H9 (cell line): ENCODE data around the gene C2orf15. TPM values are rescaled to one million over a fixed set of nuclear protein-coding genes. Genes with fewer than 3 reads are reported as not detected.
A peak's percentile ranks its signal among the peaks of the same experiment; 100 is the strongest.
"Not testable (repeated sequence)": the region's sequence is repeated elsewhere in the genome, so short reads cannot be mapped to it uniquely, and the experiment has no call there.

ENCODE experiments used
- DNase-seq: peaks from one replicate; pipeline ENCODE4 v3.0.0-alpha.2; 2017
- H2AFZ ChIP-seq: one replicate; pipeline ENCODE4 v1.6.1; 2013; ENCODE audit warnings: mild to moderate bottlenecking, low read length, control low read depth, moderate library complexity
- H2AK5ac ChIP-seq: 2 replicates; pipeline ENCODE4 v1.6.1; 2013; ENCODE audit warnings: low read length, control low read depth, mixed read lengths; ENCODE audit not compliant: insufficient read length
- H2BK120ac ChIP-seq: one replicate; pipeline ENCODE4 v1.6.1; 2013; ENCODE audit warnings: low read depth, mild to moderate bottlenecking, low read length, control low read depth, inconsistent platforms; ENCODE audit not compliant: poor library complexity, severe bottlenecking
- H2BK12ac ChIP-seq: 2 replicates; pipeline ENCODE4 v1.6.1; 2013; ENCODE audit warnings: low read length, control low read depth, mixed read lengths, low read depth; ENCODE audit not compliant: insufficient read length
- H2BK15ac ChIP-seq: 2 replicates; pipeline ENCODE4 v1.6.1; 2013; ENCODE audit warnings: low read depth, low read length, control low read depth
- H2BK20ac ChIP-seq: one replicate; pipeline ENCODE4 v1.6.1; 2013; ENCODE audit warnings: low read depth, mild to moderate bottlenecking, low read length, control low read depth, inconsistent platforms; ENCODE audit not compliant: poor library complexity, severe bottlenecking
- H2BK5ac ChIP-seq: 2 replicates; pipeline ENCODE4 v1.6.1; 2013; ENCODE audit warnings: low read length, control low read depth, mixed read lengths; ENCODE audit not compliant: insufficient read length
- H3K14ac ChIP-seq: 2 replicates; pipeline ENCODE4 v1.6.1; 2013; ENCODE audit warnings: low read length, control low read depth; ENCODE audit not compliant: insufficient read depth
- H3K18ac ChIP-seq: 2 replicates; pipeline ENCODE4 v1.6.1; 2013; ENCODE audit warnings: low read depth, mild to moderate bottlenecking, mixed read lengths, low read length, control low read depth; ENCODE audit not compliant: insufficient read length
- H3K23ac ChIP-seq: 2 replicates; pipeline ENCODE4 v1.6.1; 2013; ENCODE audit warnings: low read length, control low read depth, mixed read lengths, low read depth; ENCODE audit not compliant: insufficient read length
- H3K23me2 ChIP-seq: 2 replicates; pipeline ENCODE4 v1.6.1; 2013; ENCODE audit warnings: low read depth, mild to moderate bottlenecking, mixed read lengths, low read length, control low read depth; ENCODE audit not compliant: insufficient read length, poor library complexity, severe bottlenecking
- H3K27ac ChIP-seq: 2 replicates; pipeline ENCODE4 v1.5.1; 2013; ENCODE audit warnings: low read length, control low read depth, mixed read lengths, low read depth; ENCODE audit not compliant: insufficient read length
- H3K27me3 ChIP-seq: 2 replicates; pipeline ENCODE4 v1.6.1; 2013; ENCODE audit warnings: low read length, control low read depth, inconsistent platforms; ENCODE audit not compliant: insufficient read depth
- H3K4ac ChIP-seq: 2 replicates; pipeline ENCODE4 v1.6.1; 2013; ENCODE audit warnings: low read depth, mild to moderate bottlenecking, control low read depth, inconsistent platforms, low read length, moderate library complexity
- H3K4me1 ChIP-seq: 2 replicates; pipeline ENCODE4 v1.6.1; 2013; ENCODE audit warnings: low read length, control low read depth, inconsistent platforms; ENCODE audit not compliant: insufficient read depth
- H3K4me2 ChIP-seq: 2 replicates; pipeline ENCODE4 v1.6.1; 2013; ENCODE audit warnings: low read length, control low read depth, mixed read lengths; ENCODE audit not compliant: insufficient read length, insufficient read depth
- H3K56ac ChIP-seq: 2 replicates; pipeline ENCODE4 v1.6.1; 2013; ENCODE audit warnings: low read depth, mild to moderate bottlenecking, mixed read lengths, low read length, control low read depth; ENCODE audit not compliant: insufficient read length
- H3K79me1 ChIP-seq: 2 replicates; pipeline ENCODE4 v1.6.1; 2013; ENCODE audit warnings: low read depth, mild to moderate bottlenecking, moderate library complexity, low read length, control low read depth, inconsistent platforms; ENCODE audit not compliant: insufficient read depth, poor library complexity, severe bottlenecking
- H3K79me2 ChIP-seq: 2 replicates; pipeline ENCODE4 v1.6.1; 2013; ENCODE audit warnings: low read length, control low read depth, inconsistent platforms; ENCODE audit not compliant: insufficient read depth
- H3K9ac ChIP-seq: 2 replicates; pipeline ENCODE4 v1.6.1; 2013; ENCODE audit warnings: low read length, control low read depth, mixed read lengths; ENCODE audit not compliant: insufficient read length; ENCODE audit errors: extremely low read depth
- H3K9me3 ChIP-seq: one replicate; pipeline ENCODE4 v1.6.1; 2013; ENCODE audit warnings: low read depth, low read length, inconsistent platforms; ENCODE audit not compliant: control insufficient read depth
- H3T11ph ChIP-seq: one replicate; pipeline ENCODE4 v1.6.1; 2013; ENCODE audit warnings: mild to moderate bottlenecking, low read length, control low read depth, inconsistent platforms
- H4K20me1 ChIP-seq: one replicate; pipeline ENCODE4 v1.6.1; 2013; ENCODE audit not compliant: control insufficient read depth, insufficient read length, insufficient read depth
- H4K5ac ChIP-seq: 2 replicates; pipeline ENCODE4 v1.6.1; 2013; ENCODE audit warnings: low read depth, mild to moderate bottlenecking, mixed read lengths, low read length, control low read depth; ENCODE audit not compliant: insufficient read length
- H4K8ac ChIP-seq: replicated peaks from 2 replicates; pipeline ENCODE4 v1.6.1; 2013; ENCODE audit warnings: low read length, control low read depth, mixed read lengths, low read depth; ENCODE audit not compliant: insufficient read length
- H4K91ac ChIP-seq: 2 replicates; pipeline ENCODE4 v1.6.1; 2013; ENCODE audit warnings: low read depth, mild to moderate bottlenecking, moderate library complexity, mixed read lengths, low read length, control low read depth; ENCODE audit not compliant: insufficient read length
- H3K27ac Mint-ChIP-seq, 3 experiments: 2 replicates in 2 of 3; 3 replicates in 1 of 3; pipeline ENCODE4 v1.8.0; 2020 to 2021; ENCODE audit warnings: mixed read lengths in 3 of 3, mild to moderate bottlenecking in 1 of 3, moderate library complexity in 1 of 3
- H3K27me3 Mint-ChIP-seq: 2 replicates; pipeline ENCODE4 v1.8.0; 2021; ENCODE audit warnings: low read depth, mild to moderate bottlenecking, moderate library complexity, mixed read lengths
- H3K36me3 Mint-ChIP-seq, 3 experiments: 2 replicates in 2 of 3; 3 replicates in 1 of 3; pipeline ENCODE4 v1.8.0; 2020 to 2021; ENCODE audit warnings: low read depth in 3 of 3, mixed read lengths in 3 of 3; ENCODE audit not compliant: insufficient read depth in 1 of 3
- H3K4me1 Mint-ChIP-seq, 2 experiments: 2 replicates each; pipeline ENCODE4 v1.8.0; 2020; ENCODE audit warnings: mixed read lengths in 2 of 2
- H3K4me3 Mint-ChIP-seq, 2 experiments: 2 replicates in 1 of 2; 3 replicates in 1 of 2; pipeline ENCODE4 v1.8.0; 2020 to 2021; ENCODE audit warnings: mild to moderate bottlenecking in 2 of 2, mixed read lengths in 2 of 2, moderate library complexity in 1 of 2
- H3K9me3 Mint-ChIP-seq, 2 experiments: 2 replicates in 1 of 2; 3 replicates in 1 of 2; pipeline ENCODE4 v1.8.0; 2020; ENCODE audit warnings: mild to moderate bottlenecking in 2 of 2, mixed read lengths in 2 of 2, moderate library complexity in 1 of 2
- WGBS: extraction: QIAGEN DNeasy Blood & Tissue Kit; methylation state at CpG from one replicate; pipeline ENCODE4 v1.1.7; 2013; ENCODE audit warnings: missing lambda C conversion rate, low lambda C conversion rate, mixed read lengths; ENCODE audit not compliant: insufficient read length; ENCODE audit errors: extremely low coverage; 5-methylcytosine and 5-hydroxymethylcytosine counted together
- total RNA-seq: library from RNA; stranded (reverse); gene quantifications from 2 replicates; pipeline ENCODE4 v1.2.1, GENCODE V29; 2021
- TF ChIP-seq, protein P1 (sequence below): fragments of 200-600 bp; sonication (generic); conservative IDR thresholded peaks from 3 replicates; pipeline ENCODE4 v1.8.0; 2021; ENCODE audit warnings: antibody characterized with exemption, mild to moderate bottlenecking

Gene C2orf15
- total RNA-seq, 1 experiment from 2014 or later = 6.2 TPM

DNA sequence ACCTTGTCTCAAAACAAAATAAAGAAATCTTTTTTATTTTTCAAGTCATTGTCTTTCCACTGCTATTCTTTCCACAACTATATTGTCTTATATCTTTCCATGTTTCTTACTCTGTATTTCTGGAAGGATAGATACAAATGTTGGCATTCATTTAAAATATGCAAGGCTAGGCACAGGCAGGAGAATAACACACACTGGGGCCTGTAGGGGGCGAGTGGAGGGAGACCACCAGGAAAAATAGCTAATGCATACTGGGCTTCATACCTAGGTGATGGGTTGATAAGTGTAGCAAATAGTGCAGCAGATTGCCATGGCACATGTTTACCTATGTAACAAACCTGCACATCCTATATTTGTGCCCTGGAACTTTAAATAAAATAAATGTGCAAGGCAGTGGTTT is 49.0 kb downstream of the C2orf15 start:
- H2BK20ac ChIP-seq = no peak overlapping the region
- H4K20me1 ChIP-seq = no peaks in the 10 kb centered on the region
- no peak overlapping the region for H2BK15ac ChIP-seq
- peaks cover 42 to 63% (median 59%) of the 10 kb centered on the region in 3 experiments for H3K36me3 Mint-ChIP-seq
- no peaks in the 10 kb centered on the region for H3K4me1 ChIP-seq
- no peaks in the 10 kb centered on the region for H3K27me3 Mint-ChIP-seq
- no peak overlapping the region for H4K91ac ChIP-seq
- H2AFZ ChIP-seq = no peak overlapping the region
- H2BK5ac ChIP-seq = no peak overlapping the region
- no peak overlapping the region for H3K27ac ChIP-seq
- H3K56ac ChIP-seq = no peak overlapping the region
- no peak overlapping the region for H3T11ph ChIP-seq
- H3K23me2 ChIP-seq = no peaks in the 10 kb centered on the region
- DNase-seq = no peak
- no peak overlapping the region for H2BK12ac ChIP-seq
- no peak overlapping the region for H3K4me3 Mint-ChIP-seq
- no peaks in the 10 kb centered on the region for H3K4me1 Mint-ChIP-seq
- H3K27me3 ChIP-seq = no peaks in the 10 kb centered on the region
- H3K18ac ChIP-seq = no peak overlapping the region
- no peak overlapping the region for H2BK120ac ChIP-seq
- no peaks in the 10 kb centered on the region for H3K79me1 ChIP-seq
- TF ChIP-seq, protein P1, sequence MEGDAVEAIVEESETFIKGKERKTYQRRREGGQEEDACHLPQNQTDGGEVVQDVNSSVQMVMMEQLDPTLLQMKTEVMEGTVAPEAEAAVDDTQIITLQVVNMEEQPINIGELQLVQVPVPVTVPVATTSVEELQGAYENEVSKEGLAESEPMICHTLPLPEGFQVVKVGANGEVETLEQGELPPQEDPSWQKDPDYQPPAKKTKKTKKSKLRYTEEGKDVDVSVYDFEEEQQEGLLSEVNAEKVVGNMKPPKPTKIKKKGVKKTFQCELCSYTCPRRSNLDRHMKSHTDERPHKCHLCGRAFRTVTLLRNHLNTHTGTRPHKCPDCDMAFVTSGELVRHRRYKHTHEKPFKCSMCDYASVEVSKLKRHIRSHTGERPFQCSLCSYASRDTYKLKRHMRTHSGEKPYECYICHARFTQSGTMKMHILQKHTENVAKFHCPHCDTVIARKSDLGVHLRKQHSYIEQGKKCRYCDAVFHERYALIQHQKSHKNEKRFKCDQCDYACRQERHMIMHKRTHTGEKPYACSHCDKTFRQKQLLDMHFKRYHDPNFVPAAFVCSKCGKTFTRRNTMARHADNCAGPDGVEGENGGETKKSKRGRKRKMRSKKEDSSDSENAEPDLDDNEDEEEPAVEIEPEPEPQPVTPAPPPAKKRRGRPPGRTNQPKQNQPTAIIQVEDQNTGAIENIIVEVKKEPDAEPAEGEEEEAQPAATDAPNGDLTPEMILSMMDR = peak; percentile 48; the same call in 2 of the 3 replicates
- H3K9me3 Mint-ChIP-seq = peaks cover 0 to 3% of the 10 kb centered on the region in 2 experiments; a peak in 2 of 5 replicates
- H3K23ac ChIP-seq = no peak overlapping the region
- no CpG with 5 or more reads among the region's 1 CpG for WGBS
- no peak overlapping the region for H2AK5ac ChIP-seq
- H3K79me2 ChIP-seq = no peaks in the 10 kb centered on the region
- H4K8ac ChIP-seq = no peak overlapping the region
- H3K9ac ChIP-seq = no peak overlapping the region
- no peaks in the 10 kb centered on the region for H3K9me3 ChIP-seq
- no peak overlapping the region for H3K27ac Mint-ChIP-seq
- H4K5ac ChIP-seq = no peak overlapping the region
- no peak overlapping the region for H3K4ac ChIP-seq
- no peak overlapping the region for H3K4me2 ChIP-seq
- H3K14ac ChIP-seq = no peak overlapping the region

DNA sequence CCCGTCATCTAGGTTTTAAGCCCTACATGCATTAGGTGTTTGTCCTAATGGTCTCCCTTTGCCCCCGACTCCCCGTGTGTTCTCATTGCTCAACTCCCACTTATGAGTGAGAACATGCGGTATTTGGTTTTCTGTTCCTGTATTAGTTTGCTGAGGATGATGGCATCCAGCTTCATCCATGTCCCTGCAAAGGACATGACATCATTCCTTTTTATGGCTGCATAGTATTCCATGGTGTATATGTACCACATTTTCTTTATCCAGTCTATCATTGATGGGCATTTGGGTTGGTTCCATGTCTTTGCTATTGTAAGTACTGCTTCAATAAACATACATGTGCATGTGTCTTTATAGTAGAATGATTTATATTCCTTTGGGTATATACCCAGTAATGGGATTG is 50.9 kb downstream of the C2orf15 start:
- not testable (repeated sequence) for H3K79me2 ChIP-seq, H4K91ac ChIP-seq, H4K8ac ChIP-seq, H3K9me3 Mint-ChIP-seq, H3K4me1 ChIP-seq, H2BK120ac ChIP-seq, H3K23me2 ChIP-seq, H3K9ac ChIP-seq, H3K4me3 Mint-ChIP-seq, H3K18ac ChIP-seq, H2BK12ac ChIP-seq, H2BK5ac ChIP-seq, H3K27ac Mint-ChIP-seq, H4K5ac ChIP-seq, H2AK5ac ChIP-seq, H3K23ac ChIP-seq, H3T11ph ChIP-seq, H2BK20ac ChIP-seq, H3K9me3 ChIP-seq, H3K14ac ChIP-seq, H3K79me1 ChIP-seq, H3K27me3 ChIP-seq, H3K56ac ChIP-seq, H3K27me3 Mint-ChIP-seq, H3K4me1 Mint-ChIP-seq, DNase-seq, H4K20me1 ChIP-seq, H2AFZ ChIP-seq, H3K4me2 ChIP-seq, H2BK15ac ChIP-seq, H3K27ac ChIP-seq, H3K4ac ChIP-seq
- WGBS = no CpG with 5 or more reads among the region's 4 CpGs
- H3K36me3 Mint-ChIP-seq = peaks cover 50 to 73% (median 71%) of the 10 kb centered on the region in 3 experiments
